ENCODE measurements around the gene ALOX5. TPM values are rescaled to one million over a fixed set of nuclear protein-coding genes. Genes with fewer than 3 reads are reported as not detected.
"Not testable (repeated sequence)": the region's sequence is repeated elsewhere in the genome, so short reads cannot be mapped to it uniquely, and the experiment has no call there.

The ALOX5 gene
- total RNA-seq, 2 donors from 2014 or later = 6.2 to 6.4 TPM

GRCh38 chr10:45408421-45409319 lies 34.7 kb downstream of the ALOX5 start:
- Histone ChIP-seq H3K9ac (ENCODE audit: low read depth in 2 of 2, low read length in 2 of 2) (no peak overlapping the region), H3K9me3 (no peaks in the 10 kb centered on the region), H3K36me3 (no peaks in the 10 kb centered on the region), H3K27me3 (no peaks in the 10 kb centered on the region), H3K27ac (no peak overlapping the region), H3K4me1 (no peaks in the 10 kb centered on the region), H3K4me3 (no peak overlapping the region)
- intact Hi-C loops (cut with DNase I) = no loop called here
- TF ChIP-seq CTCF (IDR thresholded peaks at IDR 0.05) = no peak
- DNase-seq = no peak

- H3K27me3 ChIP-seq; H3K9ac ChIP-seq (ENCODE audit: low read depth in 2 of 2, low read length in 2 of 2); H3K9me3 ChIP-seq; intact Hi-C loops (cut with DNase I); H3K27ac ChIP-seq; H3K4me1 ChIP-seq; H3K4me3 ChIP-seq; H3K36me3 ChIP-seq; DNase-seq: not testable (repeated sequence)
These were observed 35.3 kb downstream of the ALOX5 start for GRCh38 chr10:45409347-45409746.

GRCh38 chr10:45409782-45410181 lies 35.8 kb downstream of the ALOX5 start:
- H3K27me3 ChIP-seq = no peaks in the 10 kb centered on the region
- no peaks in the 10 kb centered on the region for H3K4me1 ChIP-seq
- H3K27ac ChIP-seq = no peak overlapping the region
- no peaks in the 10 kb centered on the region for H3K36me3 ChIP-seq
- no peak for DNase-seq
- intact Hi-C loops (cut with DNase I) = no loop called here
- H3K9ac ChIP-seq (ENCODE audit: low read depth in 2 of 2, low read length in 2 of 2) = no peak overlapping the region
- H3K4me3 ChIP-seq = no peak overlapping the region
- no peaks in the 10 kb centered on the region for H3K9me3 ChIP-seq
- TF ChIP-seq CTCF (IDR thresholded peaks at IDR 0.05) = no peak

- H3K27me3 ChIP-seq = no peaks in the 10 kb centered on the region
- H3K4me1 ChIP-seq = no peaks in the 10 kb centered on the region
- no peaks in the 10 kb centered on the region for H3K9me3 ChIP-seq
- TF ChIP-seq CTCF (IDR thresholded peaks at IDR 0.05) = no peak
- no peak overlapping the region for H3K9ac ChIP-seq (ENCODE audit: low read depth in 2 of 2, low read length in 2 of 2)
- no peaks in the 10 kb centered on the region for H3K36me3 ChIP-seq
- DNase-seq = no peak
- H3K4me3 ChIP-seq = no peak overlapping the region
- no peak overlapping the region for H3K27ac ChIP-seq
- intact Hi-C loops (cut with DNase I) = no loop called here
These were observed 36.4 kb downstream of the ALOX5 start for GRCh38 chr10:45410489-45410806.

- Histone ChIP-seq H3K4me3 (no peak overlapping the region), H3K9ac (ENCODE audit: low read depth in 2 of 2, low read length in 2 of 2) (no peak overlapping the region), H3K27me3 (no peaks in the 10 kb centered on the region), H3K36me3 (no peaks in the 10 kb centered on the region), H3K4me1 (no peaks in the 10 kb centered on the region), H3K9me3 (no peaks in the 10 kb centered on the region), H3K27ac (no peak overlapping the region)
- no peak for DNase-seq
- TF ChIP-seq CTCF (IDR thresholded peaks at IDR 0.05) = no peak
- intact Hi-C loops (cut with DNase I) = no loop called here
These were observed 37.0 kb downstream of the ALOX5 start for GRCh38 chr10:45410807-45411606.

- no peak for DNase-seq
- no peaks in the 10 kb centered on the region for H3K27me3 ChIP-seq
- intact Hi-C loops (cut with DNase I) = no loop called here
- no peak for TF ChIP-seq CTCF (IDR thresholded peaks at IDR 0.05)
- no peak overlapping the region for H3K4me3 ChIP-seq
- no peak overlapping the region for H3K27ac ChIP-seq
- H3K9me3 ChIP-seq = no peaks in the 10 kb centered on the region
- H3K4me1 ChIP-seq = no peaks in the 10 kb centered on the region
- no peaks in the 10 kb centered on the region for H3K36me3 ChIP-seq
- no peak overlapping the region for H3K9ac ChIP-seq (ENCODE audit: low read depth in 2 of 2, low read length in 2 of 2)
These were observed 37.6 kb downstream of the ALOX5 start for GRCh38 chr10:45411607-45411940.

GRCh38 chr10:45415062-45415461 lies 41.0 kb downstream of the ALOX5 start:
- H3K36me3 ChIP-seq; H3K27me3 ChIP-seq; H3K4me3 ChIP-seq; H3K9me3 ChIP-seq; H3K4me1 ChIP-seq; H3K27ac ChIP-seq; intact Hi-C loops (cut with DNase I); H3K9ac ChIP-seq (ENCODE audit: low read depth in 2 of 2, low read length in 2 of 2); DNase-seq: not testable (repeated sequence)
